Left lung (tissue), 10 donors: Measurements from ENCODE around the gene SPPL2B. TPM values are rescaled to one million over a fixed set of nuclear protein-coding genes. Genes with fewer than 3 reads are reported as not detected.

ENCODE experiments used
- ATAC-seq: fragments of 200-7000 bp; cut with Tn5 transposase; one replicate; pipeline ENCODE4 v1.9.1; 2020; ENCODE audit warnings: moderate library complexity
- DNase-seq, 4 donors: peaks; one replicate each; pipeline ENCODE4 v3.0.0-alpha.2; 2013 to 2020
- H3K27ac ChIP-seq, 2 donors: fragments of 200-600 bp; sonication (generic) in 1 of 2; one replicate each; pipeline versions ENCODE4 v1.5.0 to v1.8.0; 2020 to 2021
- H3K27me3 ChIP-seq, 2 donors: fragments of 200-600 bp; sonication (generic) in 1 of 2; one replicate each; pipeline versions ENCODE4 v1.5.0 to v1.8.0; 2020 to 2021
- H3K36me3 ChIP-seq, 2 donors: fragments of 200-600 bp; sonication (generic) in 1 of 2; one replicate each; pipeline versions ENCODE4 v1.5.0 to v1.8.0; 2020 to 2021
- H3K4me1 ChIP-seq, 2 donors: fragments of 200-600 bp; one replicate each; pipeline ENCODE4 v1.8.0; 2021
- H3K4me3 ChIP-seq, 2 donors: fragments of 200-600 bp; sonication (generic) in 1 of 2; one replicate each; pipeline versions ENCODE4 v1.5.0 to v1.8.0; 2020 to 2021; ENCODE audit warnings: mild to moderate bottlenecking in 1 of 2
- H3K9me3 ChIP-seq, 2 donors: fragments of 200-600 bp; sonication (generic) in 1 of 2; one replicate each; pipeline versions ENCODE4 v1.5.0 to v1.8.0; 2020 to 2021
- intact Hi-C, 2 donors: fragments of 100-400 bp; cut with DNase I; formaldehyde crosslinking; loops; one replicate each; pipeline versions ENCODE4 v1.11.2 to v1.14.2; 2022
- polyA plus RNA-seq, 6 donors: library from polyadenylated mRNA; unstranded; fragments of 120-200 nt; gene quantifications; one replicate each; pipeline ENCODE4 v1.2.1, GENCODE V29; 2013; ENCODE audit not compliant: insufficient read length in 6 of 6
- total RNA-seq, 2 donors: library from RNA; stranded (reverse); fragmentation: NEBNext Ultra II Directional; extraction: Animal tissue kit (Norgen Biotek cat#: 25700); gene quantifications; one replicate each; pipeline ENCODE4 v1.2.1, GENCODE V29; 2021
- TF ChIP-seq, protein P1 (sequence below), 2 donors: fragments of 200-600 bp; sonication (generic) in 1 of 2; IDR thresholded peaks; one replicate each; pipeline versions ENCODE4 v1.5.0 to v1.8.0; 2021; ENCODE audit warnings: antibody characterized with exemption in 2 of 2
- donor health status: DM: no; HTN: yes; CAD: no.
- donor health status: DM: no; HTN: no; CAD: no.

Gene SPPL2B
- total and polyA plus RNA-seq, 8 donors, result 47.5 to 106 (median 69.7) TPM

DNA sequence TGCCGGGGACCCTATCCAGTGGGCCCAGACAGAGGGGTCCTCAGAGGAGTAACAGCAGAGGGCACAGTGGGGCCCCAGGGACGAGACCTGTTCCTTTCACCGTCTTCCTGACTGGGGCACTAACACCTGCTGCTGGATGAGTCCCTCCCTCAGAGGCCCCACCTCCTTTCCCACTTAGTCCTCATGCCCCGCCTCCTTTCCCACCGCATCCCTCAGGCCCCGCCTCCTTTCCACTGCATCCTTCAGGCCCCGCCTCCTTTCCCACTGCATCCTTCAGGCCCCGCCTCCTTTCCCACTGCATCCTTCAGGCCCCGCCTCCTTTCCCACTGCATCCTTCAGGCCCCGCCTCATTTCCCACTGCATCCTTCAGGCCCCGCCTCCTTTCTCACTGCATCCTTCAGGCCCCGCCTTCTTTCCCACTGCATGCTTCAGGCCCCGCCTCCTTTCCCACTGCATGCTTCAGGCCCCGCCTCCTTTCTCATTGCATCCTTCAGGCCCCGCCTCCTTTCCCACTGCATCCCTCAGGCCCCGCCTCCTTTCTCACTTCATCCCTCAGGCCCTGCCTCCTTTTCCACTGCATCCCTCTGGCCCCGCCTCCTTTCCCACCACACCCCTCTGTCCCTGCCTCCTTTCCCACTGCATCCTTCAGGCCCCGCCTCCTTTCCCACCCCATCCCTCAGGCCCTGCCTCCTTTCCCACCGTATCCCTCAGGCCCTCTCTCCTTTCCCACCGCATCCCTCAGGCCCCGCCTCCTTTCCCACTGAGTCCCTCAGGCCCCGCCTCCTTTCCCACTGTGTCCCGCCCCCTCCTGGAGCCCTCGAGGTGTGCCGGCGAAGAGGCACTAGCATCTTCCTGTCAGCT is 6.7 kb downstream of the SPPL2B start:
- Histone ChIP-seq H3K27me3 (no peaks in the 10 kb centered on the region), H3K4me3 (no peak overlapping the region), H3K4me1 (peaks cover 4 to 34% of the 10 kb centered on the region in 2 donors), H3K36me3 (peaks cover 0 to 26% of the 10 kb centered on the region in 2 donors), H3K27ac (no peak overlapping the region), H3K9me3 (no peaks in the 10 kb centered on the region)
- ATAC-seq, result no peak
- TF ChIP-seq, protein P1, sequence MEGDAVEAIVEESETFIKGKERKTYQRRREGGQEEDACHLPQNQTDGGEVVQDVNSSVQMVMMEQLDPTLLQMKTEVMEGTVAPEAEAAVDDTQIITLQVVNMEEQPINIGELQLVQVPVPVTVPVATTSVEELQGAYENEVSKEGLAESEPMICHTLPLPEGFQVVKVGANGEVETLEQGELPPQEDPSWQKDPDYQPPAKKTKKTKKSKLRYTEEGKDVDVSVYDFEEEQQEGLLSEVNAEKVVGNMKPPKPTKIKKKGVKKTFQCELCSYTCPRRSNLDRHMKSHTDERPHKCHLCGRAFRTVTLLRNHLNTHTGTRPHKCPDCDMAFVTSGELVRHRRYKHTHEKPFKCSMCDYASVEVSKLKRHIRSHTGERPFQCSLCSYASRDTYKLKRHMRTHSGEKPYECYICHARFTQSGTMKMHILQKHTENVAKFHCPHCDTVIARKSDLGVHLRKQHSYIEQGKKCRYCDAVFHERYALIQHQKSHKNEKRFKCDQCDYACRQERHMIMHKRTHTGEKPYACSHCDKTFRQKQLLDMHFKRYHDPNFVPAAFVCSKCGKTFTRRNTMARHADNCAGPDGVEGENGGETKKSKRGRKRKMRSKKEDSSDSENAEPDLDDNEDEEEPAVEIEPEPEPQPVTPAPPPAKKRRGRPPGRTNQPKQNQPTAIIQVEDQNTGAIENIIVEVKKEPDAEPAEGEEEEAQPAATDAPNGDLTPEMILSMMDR (IDR thresholded peaks at IDR 0.05), result no peak
- intact Hi-C loops, result no loop called here
- DNase-seq, result no peak

DNA sequence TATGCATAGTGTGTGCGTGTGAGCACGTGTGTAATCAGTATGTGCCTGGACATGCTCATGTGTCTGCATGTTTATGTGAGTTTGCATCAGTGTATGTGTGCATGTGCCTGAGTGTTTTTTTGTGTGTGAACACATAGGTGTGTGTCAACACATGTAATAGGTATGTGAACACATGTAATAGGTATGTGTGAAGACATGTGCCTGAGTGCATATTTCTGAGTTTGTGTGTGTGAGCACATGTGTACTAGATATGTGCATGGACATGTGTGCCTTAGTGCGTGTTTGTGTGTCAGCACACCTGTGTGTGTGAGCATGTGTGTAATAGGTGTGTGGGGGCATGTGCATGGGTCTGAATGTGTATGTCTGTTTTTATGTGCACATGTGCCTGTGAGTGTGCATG is 7.4 kb downstream of the SPPL2B start:
- Histone ChIP-seq H3K9me3 (no peaks in the 10 kb centered on the region), H3K27ac (no peak overlapping the region), H3K36me3 (peaks cover 0 to 33% of the 10 kb centered on the region in 2 donors), H3K4me1 (peaks cover 4 to 28% of the 10 kb centered on the region in 2 donors), H3K4me3 (no peak overlapping the region), H3K27me3 (no peaks in the 10 kb centered on the region)
- ATAC-seq (no peak), DNase-seq (no peak)
- intact Hi-C loops, result no loop called here
- TF ChIP-seq, protein P1 (IDR thresholded peaks at IDR 0.05), result no peak

DNA sequence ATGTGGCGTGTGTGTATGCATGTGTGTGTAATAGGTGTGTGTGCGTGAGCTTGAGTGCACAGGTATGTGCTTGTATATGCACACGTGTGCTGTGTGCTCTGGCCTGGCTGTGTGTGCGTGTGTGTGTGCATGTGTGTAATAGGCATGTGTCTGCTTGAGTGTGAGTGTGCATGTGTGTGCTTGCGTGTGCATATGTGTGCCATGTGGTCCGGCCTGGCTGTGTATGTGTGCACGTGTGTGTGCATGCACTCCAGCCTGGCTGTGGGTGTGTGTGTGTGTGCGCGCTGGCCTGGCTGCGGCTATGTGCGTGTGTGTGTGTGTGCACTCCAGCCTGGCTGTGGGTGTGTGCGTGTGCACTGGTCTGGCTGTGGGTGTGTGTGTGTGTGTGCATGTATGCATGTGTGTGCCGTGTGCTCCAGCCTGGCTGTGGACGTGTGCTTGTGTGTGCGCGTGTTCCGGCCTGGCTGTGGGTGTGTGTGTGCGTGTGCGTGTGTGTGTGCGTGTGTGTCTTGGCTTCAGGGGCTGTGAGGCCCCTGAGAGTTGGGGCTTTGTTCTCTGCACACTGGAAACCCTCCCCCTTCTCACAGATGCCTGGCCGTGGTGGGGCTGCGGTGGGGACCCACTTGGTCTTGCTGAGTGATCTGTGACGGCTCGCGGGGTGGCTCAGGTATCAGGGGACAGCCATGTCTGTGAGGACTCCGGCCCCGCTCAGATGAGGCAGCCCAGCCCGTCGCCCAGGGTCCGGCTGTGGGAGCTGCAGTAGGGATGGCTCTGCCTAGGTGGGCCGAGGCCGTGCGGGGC is 8.2 kb downstream of the SPPL2B start:
- Histone ChIP-seq H3K4me3 (no peak overlapping the region), H3K27ac (no peak overlapping the region), H3K36me3 (peaks cover 0 to 41% of the 10 kb centered on the region in 2 donors), H3K27me3 (no peaks in the 10 kb centered on the region), H3K9me3 (no peaks in the 10 kb centered on the region), H3K4me1 (peaks cover 4 to 19% of the 10 kb centered on the region in 2 donors)
- no peak for DNase-seq
- intact Hi-C loops, result no loop called here
- TF ChIP-seq, protein P1 (IDR thresholded peaks at IDR 0.05), result no peak
- no peak for ATAC-seq

DNA sequence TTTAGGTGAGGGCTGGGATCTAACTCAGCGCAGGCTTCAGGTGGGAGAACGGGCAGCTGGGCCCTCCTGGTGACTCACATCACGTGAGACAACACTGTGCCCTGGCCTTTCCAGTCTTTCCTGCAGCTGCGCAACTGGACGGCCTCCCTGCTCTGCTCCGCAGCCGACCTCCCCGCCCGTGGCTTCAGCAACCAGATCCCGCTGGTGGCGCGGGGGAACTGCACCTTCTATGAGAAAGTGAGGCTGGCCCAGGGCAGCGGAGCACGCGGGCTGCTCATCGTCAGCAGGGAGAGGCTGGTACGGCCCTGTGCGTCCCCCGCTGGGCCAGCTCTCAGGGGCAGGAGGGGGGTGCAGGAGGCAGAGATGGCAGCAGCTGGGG is 8.8 kb downstream of the SPPL2B start:
- no peaks in the 10 kb centered on the region for H3K27me3 ChIP-seq
- H3K4me3 ChIP-seq, result no peak overlapping the region
- TF ChIP-seq, protein P1 (IDR thresholded peaks at IDR 0.05), result no peak
- H3K27ac ChIP-seq, result no peak overlapping the region
- peaks cover 4 to 13% of the 10 kb centered on the region in 2 donors for H3K4me1 ChIP-seq
- H3K9me3 ChIP-seq, result no peaks in the 10 kb centered on the region
- no peak for ATAC-seq
- H3K36me3 ChIP-seq, result peaks cover 0 to 46% of the 10 kb centered on the region in 2 donors
- intact Hi-C loops, result no loop called here
- peak in 2 of 4 donors; percentile 65 to 77 for DNase-seq

DNA sequence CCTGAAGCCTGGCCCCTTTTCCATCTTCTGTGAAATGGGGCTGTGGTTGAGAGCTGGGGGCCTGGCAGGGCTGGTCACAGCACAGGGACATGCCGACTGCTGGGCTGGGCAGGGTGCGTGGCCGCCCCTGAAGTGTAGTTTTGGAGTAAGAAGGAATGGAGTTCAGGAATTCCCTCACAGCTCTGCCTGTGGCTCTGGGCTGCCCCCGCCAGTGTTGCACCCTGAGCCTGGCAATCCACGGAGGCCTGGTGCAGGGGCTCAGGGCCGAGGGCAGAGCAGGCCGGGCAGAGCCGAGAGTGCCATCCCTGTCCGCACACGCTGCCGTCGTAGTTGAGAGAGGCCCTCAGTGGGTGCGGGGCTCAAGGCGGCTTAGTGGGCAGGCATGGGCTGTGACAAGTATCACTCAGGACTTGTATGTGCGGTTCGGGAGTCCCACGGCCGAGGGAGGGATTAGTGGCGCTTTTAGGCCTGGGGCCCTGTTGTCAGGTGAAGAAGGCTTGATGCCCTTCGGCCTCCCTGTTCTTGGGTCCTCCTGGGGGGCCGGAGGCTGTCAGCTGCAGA is 9.7 kb downstream of the SPPL2B start:
- ATAC-seq, result no peak
- TF ChIP-seq, protein P1 (IDR thresholded peaks at IDR 0.05), result no peak
- Histone ChIP-seq H3K36me3 (peaks cover 0 to 52% of the 10 kb centered on the region in 2 donors), H3K27ac (no peak overlapping the region), H3K4me3 (no peak overlapping the region), H3K9me3 (no peaks in the 10 kb centered on the region), H3K27me3 (no peaks in the 10 kb centered on the region), H3K4me1 (peaks cover 4 to 7% of the 10 kb centered on the region in 2 donors)
- DNase-seq, result peak in 1 of 4 donors; percentile 64
- intact Hi-C loops, result no loop called here
